Measurements from ENCODE around the gene APMAP.

The APMAP gene

DNA sequence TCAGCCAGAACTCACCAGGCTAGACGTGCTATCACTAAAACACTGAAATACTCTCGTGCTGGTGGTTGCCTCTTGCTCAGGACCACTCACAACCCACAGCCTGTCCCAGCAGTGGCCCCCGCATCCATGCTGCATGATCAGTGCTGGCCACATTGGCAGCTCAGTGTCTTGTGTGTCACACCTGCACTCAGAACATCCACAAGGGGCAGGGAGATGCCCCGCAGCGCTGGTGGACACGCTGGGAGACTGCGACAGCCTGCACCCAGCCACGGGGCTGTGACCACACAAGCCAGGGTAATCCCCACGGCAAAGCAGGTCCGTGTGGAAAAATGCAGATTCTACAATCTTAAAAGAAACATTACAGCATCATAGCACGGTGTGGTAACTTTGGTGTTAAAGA is 23.9 kb upstream of the APMAP start:
- Histone ChIP-seq H3K36me3 (replicated peaks; ENCODE audit: low read depth, low read length) (no peaks in the 10 kb centered on the region), H3K27ac (ENCODE audit: low read length) (no peak overlapping the region), H2AFZ (ENCODE audit: low read depth, low read length) (no peak overlapping the region), H3K9me3 (ENCODE audit: insufficient read depth, low read length) (no peaks in the 10 kb centered on the region), H3K9ac (ENCODE audit: low read length) (no peak overlapping the region), H3K4me3 (ENCODE audit: low read length) (no peak overlapping the region), H3K27me3 (ENCODE audit: low read depth, low read length) (no peaks in the 10 kb centered on the region), H3K4me2 (ENCODE audit: low read length) (no peak overlapping the region), H3K4me1 (ENCODE audit: low read length) (no peaks in the 10 kb centered on the region), H4K20me1 (ENCODE audit: insufficient read depth, low read length) (no peaks in the 10 kb centered on the region; the same call in 1 of the 2 replicates), H3K79me2 (ENCODE audit: low read length) (no peaks in the 10 kb centered on the region)
- TF ChIP-seq, protein P1, sequence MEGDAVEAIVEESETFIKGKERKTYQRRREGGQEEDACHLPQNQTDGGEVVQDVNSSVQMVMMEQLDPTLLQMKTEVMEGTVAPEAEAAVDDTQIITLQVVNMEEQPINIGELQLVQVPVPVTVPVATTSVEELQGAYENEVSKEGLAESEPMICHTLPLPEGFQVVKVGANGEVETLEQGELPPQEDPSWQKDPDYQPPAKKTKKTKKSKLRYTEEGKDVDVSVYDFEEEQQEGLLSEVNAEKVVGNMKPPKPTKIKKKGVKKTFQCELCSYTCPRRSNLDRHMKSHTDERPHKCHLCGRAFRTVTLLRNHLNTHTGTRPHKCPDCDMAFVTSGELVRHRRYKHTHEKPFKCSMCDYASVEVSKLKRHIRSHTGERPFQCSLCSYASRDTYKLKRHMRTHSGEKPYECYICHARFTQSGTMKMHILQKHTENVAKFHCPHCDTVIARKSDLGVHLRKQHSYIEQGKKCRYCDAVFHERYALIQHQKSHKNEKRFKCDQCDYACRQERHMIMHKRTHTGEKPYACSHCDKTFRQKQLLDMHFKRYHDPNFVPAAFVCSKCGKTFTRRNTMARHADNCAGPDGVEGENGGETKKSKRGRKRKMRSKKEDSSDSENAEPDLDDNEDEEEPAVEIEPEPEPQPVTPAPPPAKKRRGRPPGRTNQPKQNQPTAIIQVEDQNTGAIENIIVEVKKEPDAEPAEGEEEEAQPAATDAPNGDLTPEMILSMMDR (IDR thresholded peaks at IDR 0.05; ENCODE audit: low read depth, low read length) = no peak
- no peak for TF ChIP-seq EZH2phosphoT487 (IDR thresholded peaks at IDR 0.05; ENCODE audit: low read depth)

DNA sequence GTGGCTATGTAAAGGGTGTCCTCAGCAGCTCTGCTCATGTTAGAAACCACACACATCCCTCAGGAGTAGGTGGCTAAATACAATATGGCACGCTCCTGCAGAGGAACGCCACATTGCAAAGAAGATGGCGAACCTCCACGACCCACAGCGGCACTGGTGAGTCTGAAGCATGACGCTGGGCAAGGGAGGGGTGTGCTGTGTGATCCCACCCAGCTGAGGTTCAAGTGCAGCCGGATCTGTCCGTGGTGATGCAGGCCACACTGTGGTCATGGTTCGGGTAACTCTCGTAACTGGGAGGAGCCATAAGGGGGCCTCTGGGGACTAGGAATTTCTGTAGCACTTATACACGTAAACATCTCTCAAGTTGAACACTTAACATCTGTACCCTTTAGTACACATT is 23.4 kb upstream of the APMAP start:
- no peak overlapping the region for H2AFZ ChIP-seq (ENCODE audit: low read depth, low read length)
- no peaks in the 10 kb centered on the region for H3K79me2 ChIP-seq (ENCODE audit: low read length)
- H3K9ac ChIP-seq (ENCODE audit: low read length) = no peak overlapping the region
- H3K4me3 ChIP-seq (ENCODE audit: low read length) = no peak overlapping the region
- H3K4me1 ChIP-seq (ENCODE audit: low read length) = no peaks in the 10 kb centered on the region
- no peak overlapping the region for H3K4me2 ChIP-seq (ENCODE audit: low read length)
- no peak overlapping the region for H3K27ac ChIP-seq (ENCODE audit: low read length)
- TF ChIP-seq, protein P1 (IDR thresholded peaks at IDR 0.05; ENCODE audit: low read depth, low read length) = no peak
- TF ChIP-seq EZH2phosphoT487 (IDR thresholded peaks at IDR 0.05; ENCODE audit: low read depth) = no peak
- H4K20me1 ChIP-seq (ENCODE audit: insufficient read depth, low read length) = no peaks in the 10 kb centered on the region; the same call in 1 of the 2 replicates
- H3K27me3 ChIP-seq (ENCODE audit: low read depth, low read length) = no peaks in the 10 kb centered on the region
- no peaks in the 10 kb centered on the region for H3K36me3 ChIP-seq (replicated peaks; ENCODE audit: low read depth, low read length)
- no peaks in the 10 kb centered on the region for H3K9me3 ChIP-seq (ENCODE audit: insufficient read depth, low read length)

DNA sequence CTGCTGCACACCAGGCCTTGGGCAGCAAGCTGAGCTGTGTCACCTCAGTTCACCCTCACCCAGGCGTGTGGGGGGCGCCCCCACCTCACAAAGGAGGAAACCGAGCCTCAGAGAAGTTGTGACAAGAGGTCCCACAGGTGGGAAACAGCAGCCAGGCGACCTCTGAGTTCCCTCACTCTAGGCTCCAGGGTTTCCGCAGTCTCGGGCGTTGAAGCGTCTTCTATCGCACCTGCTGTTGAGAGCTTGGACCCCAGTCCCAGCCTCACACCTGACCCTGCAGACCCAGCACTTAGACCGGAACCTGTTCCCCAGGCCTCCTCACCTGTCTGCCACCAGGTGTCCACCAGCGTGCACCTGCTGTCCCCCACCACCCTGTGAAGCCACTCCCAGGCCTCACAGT is 22.3 kb upstream of the APMAP start:
- Histone ChIP-seq H3K79me2 (ENCODE audit: low read length) (no peaks in the 10 kb centered on the region), H3K9me3 (ENCODE audit: insufficient read depth, low read length) (no peaks in the 10 kb centered on the region), H3K4me2 (ENCODE audit: low read length) (no peak overlapping the region), H4K20me1 (ENCODE audit: insufficient read depth, low read length) (no peaks in the 10 kb centered on the region; the same call in 1 of the 2 replicates), H2AFZ (ENCODE audit: low read depth, low read length) (no peak overlapping the region), H3K27ac (ENCODE audit: low read length) (no peak overlapping the region), H3K36me3 (replicated peaks; ENCODE audit: low read depth, low read length) (no peaks in the 10 kb centered on the region), H3K4me1 (ENCODE audit: low read length) (no peaks in the 10 kb centered on the region), H3K9ac (ENCODE audit: low read length) (no peak overlapping the region), H3K4me3 (ENCODE audit: low read length) (no peak overlapping the region), H3K27me3 (ENCODE audit: low read depth, low read length) (no peaks in the 10 kb centered on the region)
- TF ChIP-seq, protein P1 (IDR thresholded peaks at IDR 0.05; ENCODE audit: low read depth, low read length) = no peak
- no peak for TF ChIP-seq EZH2phosphoT487 (IDR thresholded peaks at IDR 0.05; ENCODE audit: low read depth)

DNA sequence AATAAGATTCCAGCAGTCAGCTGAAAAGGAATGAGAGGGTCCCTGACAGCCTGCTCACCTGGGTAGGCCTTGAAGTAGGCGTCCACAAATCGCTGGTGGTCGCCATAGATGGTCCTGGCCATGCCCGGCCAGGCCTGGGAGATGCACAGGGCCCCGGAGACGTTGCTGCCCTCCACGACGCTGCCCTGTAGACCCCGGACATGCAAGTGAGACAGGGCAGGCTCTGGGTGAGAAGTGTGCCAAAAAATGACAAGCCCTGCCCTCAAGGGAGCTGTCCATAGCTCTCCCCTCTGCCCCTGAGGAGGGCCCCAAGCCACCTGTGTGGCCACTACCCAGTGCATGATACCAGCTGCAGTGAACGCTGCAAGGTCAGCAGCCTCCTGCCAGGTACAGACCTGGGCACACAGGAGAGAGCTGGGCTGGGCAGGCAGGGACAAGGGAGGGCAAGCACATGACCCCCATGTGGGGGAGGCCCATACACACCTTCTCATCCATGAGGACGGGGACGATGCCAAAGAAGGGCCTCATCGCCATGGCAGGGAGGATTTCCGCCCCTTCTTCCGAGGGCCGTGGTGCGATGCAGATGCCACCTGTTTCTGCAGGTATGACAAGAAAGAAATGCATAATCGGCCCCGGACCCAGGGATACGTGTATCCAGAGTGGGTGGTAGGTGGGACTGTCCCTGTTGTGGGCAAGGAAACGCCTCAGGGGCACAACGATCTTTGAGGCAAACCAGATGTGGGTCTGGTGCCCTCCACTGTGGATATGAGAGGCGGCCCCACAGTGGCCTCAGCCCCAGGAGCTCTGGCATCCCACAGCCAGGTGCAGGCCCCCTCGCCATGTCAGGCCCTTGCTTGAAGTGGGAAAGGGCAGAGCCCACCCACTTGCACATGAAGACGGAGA is 21.2 kb upstream of the APMAP start:
- Histone ChIP-seq H3K4me1 (ENCODE audit: low read length) (no peaks in the 10 kb centered on the region), H3K9me3 (ENCODE audit: insufficient read depth, low read length) (no peaks in the 10 kb centered on the region), H4K20me1 (ENCODE audit: insufficient read depth, low read length) (no peaks in the 10 kb centered on the region; the same call in 1 of the 2 replicates), H3K4me3 (ENCODE audit: low read length) (no peak overlapping the region), H3K9ac (ENCODE audit: low read length) (no peak overlapping the region), H2AFZ (ENCODE audit: low read depth, low read length) (no peak overlapping the region), H3K36me3 (replicated peaks; ENCODE audit: low read depth, low read length) (no peaks in the 10 kb centered on the region), H3K79me2 (ENCODE audit: low read length) (no peaks in the 10 kb centered on the region), H3K27ac (ENCODE audit: low read length) (no peak overlapping the region), H3K4me2 (ENCODE audit: low read length) (no peak overlapping the region), H3K27me3 (ENCODE audit: low read depth, low read length) (no peaks in the 10 kb centered on the region)
- no peak for TF ChIP-seq EZH2phosphoT487 (IDR thresholded peaks at IDR 0.05; ENCODE audit: low read depth)
- TF ChIP-seq, protein P1 (IDR thresholded peaks at IDR 0.05; ENCODE audit: low read depth, low read length) = no peak

Measured in OCI-LY3 (cell line).